Measurements from ENCODE around the gene TRIM38.

The TRIM38 gene, protein sequence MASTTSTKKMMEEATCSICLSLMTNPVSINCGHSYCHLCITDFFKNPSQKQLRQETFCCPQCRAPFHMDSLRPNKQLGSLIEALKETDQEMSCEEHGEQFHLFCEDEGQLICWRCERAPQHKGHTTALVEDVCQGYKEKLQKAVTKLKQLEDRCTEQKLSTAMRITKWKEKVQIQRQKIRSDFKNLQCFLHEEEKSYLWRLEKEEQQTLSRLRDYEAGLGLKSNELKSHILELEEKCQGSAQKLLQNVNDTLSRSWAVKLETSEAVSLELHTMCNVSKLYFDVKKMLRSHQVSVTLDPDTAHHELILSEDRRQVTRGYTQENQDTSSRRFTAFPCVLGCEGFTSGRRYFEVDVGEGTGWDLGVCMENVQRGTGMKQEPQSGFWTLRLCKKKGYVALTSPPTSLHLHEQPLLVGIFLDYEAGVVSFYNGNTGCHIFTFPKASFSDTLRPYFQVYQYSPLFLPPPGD

DNA sequence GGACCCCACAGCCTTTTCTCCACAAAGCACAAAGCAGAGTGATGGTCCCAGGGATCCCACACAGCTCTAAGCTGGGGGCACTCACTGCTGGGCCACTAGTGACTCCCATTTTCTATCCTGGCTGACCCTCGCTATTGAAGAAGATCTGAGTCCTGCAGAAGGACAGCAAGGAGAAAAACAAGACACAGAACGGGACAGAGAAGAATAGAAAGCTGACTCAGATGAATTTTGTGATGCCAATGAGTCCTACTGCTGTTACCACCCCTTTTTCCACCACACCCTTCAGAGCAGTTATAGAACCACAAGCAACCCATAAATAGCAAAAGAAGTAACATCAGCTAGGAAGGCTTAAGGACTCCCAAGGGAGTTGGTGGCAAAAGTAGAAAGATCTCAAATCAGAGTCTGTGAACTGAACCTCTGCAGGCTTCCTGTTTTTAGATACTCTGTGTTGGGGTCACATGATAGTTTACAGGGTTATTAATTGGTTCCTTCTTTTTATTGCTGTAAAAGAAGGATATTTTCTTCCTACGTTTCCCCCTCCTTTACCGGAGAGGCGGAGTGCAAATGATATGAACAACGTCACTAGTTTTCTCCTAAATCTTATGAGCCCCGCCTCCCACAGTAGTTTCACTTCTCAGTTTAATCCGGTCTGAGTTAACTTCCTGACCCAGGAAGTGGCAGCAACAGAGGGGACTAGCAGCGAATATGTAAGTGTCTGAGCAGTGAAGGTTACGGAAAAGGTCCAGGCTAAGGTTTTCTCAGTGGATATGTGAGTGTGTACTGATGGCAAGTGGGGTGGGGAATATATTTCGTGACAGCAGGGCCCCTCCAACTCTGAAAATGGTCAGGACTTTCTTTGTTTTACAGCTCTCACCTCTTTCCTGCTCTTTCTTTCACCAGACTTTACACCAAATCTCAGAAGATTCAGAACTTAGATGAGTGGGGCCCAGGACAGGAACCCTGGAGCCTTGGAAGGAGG is at the start of gene TRIM38:
TRIM38 (plus strand) TSS at position 654 of the 979 bp plus-strand sequence. CDS start 3,721 bp downstream, outside the sequence.
- Histone ChIP-seq H3K4me3 (ENCODE audit: low read depth in 1 of 5, low read length in 5 of 5) (peak within 1 kb of the TSS; percentile 66 to 91 (median 80)), H3K4me1 (ENCODE audit: control insufficient read depth in 5 of 5, insufficient read depth in 5 of 5, low read length in 5 of 5) (peaks cover 0 to 54% (median 40%) of the 10 kb centered on the region in 5 donors), H3K36me3 (ENCODE audit: control insufficient read depth in 5 of 5, insufficient read depth in 5 of 5, low read length in 5 of 5) (peaks cover 6 to 17% (median 16%) of the 10 kb centered on the region in 5 donors), H3K27me3 (ENCODE audit: control insufficient read depth in 5 of 5, insufficient read depth in 4 of 5, low read length in 5 of 5) (no peaks in the 10 kb centered on the region), H3K27ac (ENCODE audit: low read depth, low read length) (peak within 1 kb of the TSS; percentile 92), H3K9ac (ENCODE audit: low read length in 5 of 5) (peak within 1 kb of the TSS; percentile 73 to 95 (median 80)), H3K9me3 (ENCODE audit: control insufficient read depth in 5 of 5, low read length in 5 of 5) (peaks cover 0 to 5% (median 0%) of the 10 kb centered on the region in 5 donors)

DNA sequence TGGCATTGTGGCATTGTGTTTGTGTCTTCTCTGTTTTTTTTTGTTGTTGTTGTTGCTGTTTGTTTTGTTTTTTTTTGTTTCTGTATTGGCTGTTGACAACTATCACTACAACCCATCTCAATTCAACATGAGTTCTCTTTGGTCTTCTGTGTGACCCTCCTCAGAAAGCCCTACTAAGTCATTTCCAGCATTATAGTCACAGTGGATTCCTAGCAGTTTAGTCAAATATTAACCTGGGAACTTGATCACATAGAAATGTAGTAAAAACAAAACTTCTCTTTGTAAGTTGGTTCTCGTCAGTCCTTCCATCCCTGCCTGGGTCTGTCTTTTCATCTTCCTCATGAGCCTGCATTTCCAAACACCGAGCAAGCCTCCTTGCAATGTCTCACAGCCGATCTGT is 48.9 kb upstream of the TRIM38 start:
- H3K27me3 ChIP-seq (ENCODE audit: control insufficient read depth in 5 of 5, insufficient read depth in 4 of 5, low read length in 5 of 5), result peaks cover 0 to 4% (median 0%) of the 10 kb centered on the region in 5 donors
- H3K9me3 ChIP-seq (ENCODE audit: control insufficient read depth in 5 of 5, low read length in 5 of 5), result no peaks in the 10 kb centered on the region
- H3K4me1 ChIP-seq (ENCODE audit: control insufficient read depth in 5 of 5, insufficient read depth in 5 of 5, low read length in 5 of 5), result no peaks in the 10 kb centered on the region
- no peak overlapping the region for H3K9ac ChIP-seq (ENCODE audit: low read length in 5 of 5)
- H3K36me3 ChIP-seq (ENCODE audit: control insufficient read depth in 5 of 5, insufficient read depth in 5 of 5, low read length in 5 of 5), result no peaks in the 10 kb centered on the region
- H3K4me3 ChIP-seq (ENCODE audit: low read depth in 1 of 5, low read length in 5 of 5), result no peak overlapping the region
- no peak overlapping the region for H3K27ac ChIP-seq (ENCODE audit: low read depth, low read length)

DNA sequence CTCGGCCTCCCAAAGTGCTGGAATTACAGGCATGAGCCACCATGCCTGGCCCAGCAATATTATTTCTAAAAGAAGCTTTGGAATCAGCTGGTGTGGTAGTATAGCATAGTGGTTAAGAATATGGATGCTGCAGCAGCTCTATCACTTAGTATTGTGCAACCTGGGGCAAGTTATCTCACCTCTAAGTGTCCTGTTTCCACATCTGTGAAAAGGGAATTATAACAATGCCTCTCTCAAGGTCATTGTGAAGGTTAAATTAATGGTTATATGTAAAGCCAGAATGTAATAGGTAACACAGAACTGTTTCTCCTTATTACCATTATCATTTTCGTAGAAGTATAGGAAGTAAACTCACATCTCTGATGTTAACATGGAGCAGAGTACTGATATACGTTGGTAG is 46.3 kb upstream of the TRIM38 start:
- no peak overlapping the region for H3K4me3 ChIP-seq (ENCODE audit: low read depth in 1 of 5, low read length in 5 of 5)
- no peaks in the 10 kb centered on the region for H3K4me1 ChIP-seq (ENCODE audit: control insufficient read depth in 5 of 5, insufficient read depth in 5 of 5, low read length in 5 of 5)
- H3K9me3 ChIP-seq (ENCODE audit: control insufficient read depth in 5 of 5, low read length in 5 of 5), result no peaks in the 10 kb centered on the region
- no peaks in the 10 kb centered on the region for H3K36me3 ChIP-seq (ENCODE audit: control insufficient read depth in 5 of 5, insufficient read depth in 5 of 5, low read length in 5 of 5)
- H3K27ac ChIP-seq (ENCODE audit: low read depth, low read length), result no peak overlapping the region
- no peak overlapping the region for H3K9ac ChIP-seq (ENCODE audit: low read length in 5 of 5)
- H3K27me3 ChIP-seq (ENCODE audit: control insufficient read depth in 5 of 5, insufficient read depth in 4 of 5, low read length in 5 of 5), result peaks cover 0 to 4% (median 0%) of the 10 kb centered on the region in 5 donors

DNA sequence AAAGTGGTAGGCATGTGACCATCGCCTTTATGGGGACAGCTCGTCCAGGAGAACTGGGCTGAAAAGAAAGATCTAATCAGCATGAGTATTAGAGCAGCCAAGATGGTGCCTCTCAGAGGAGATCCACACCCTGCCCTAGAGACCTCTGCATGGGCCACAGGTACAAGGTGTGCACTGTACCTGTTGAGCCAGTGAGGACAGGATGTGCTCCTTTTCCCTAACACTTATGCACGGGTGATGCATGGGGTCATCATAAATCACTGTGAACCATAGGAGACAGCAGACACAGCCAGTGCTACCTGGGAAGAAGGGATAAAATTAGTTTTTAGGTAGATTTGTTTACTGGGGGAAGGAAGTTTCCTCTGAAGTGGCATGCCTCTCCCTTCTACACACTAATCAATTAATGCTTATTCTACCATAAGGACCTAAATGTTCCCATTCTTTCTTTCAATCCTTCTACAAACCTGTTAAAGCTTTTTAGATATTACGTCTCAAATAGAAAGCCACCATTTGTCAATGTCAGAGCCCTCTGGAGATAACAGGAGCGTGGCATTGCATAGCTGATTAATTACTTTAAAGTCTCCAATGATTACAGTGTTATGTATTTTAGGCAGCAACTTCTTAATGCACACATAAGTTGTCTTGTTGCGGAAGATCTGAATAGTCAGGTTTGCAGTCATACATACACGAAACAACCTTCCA is 45.7 kb upstream of the TRIM38 start:
- Histone ChIP-seq H3K9me3 (ENCODE audit: control insufficient read depth in 5 of 5, low read length in 5 of 5) (no peaks in the 10 kb centered on the region), H3K9ac (ENCODE audit: low read length in 5 of 5) (no peak overlapping the region)

DNA sequence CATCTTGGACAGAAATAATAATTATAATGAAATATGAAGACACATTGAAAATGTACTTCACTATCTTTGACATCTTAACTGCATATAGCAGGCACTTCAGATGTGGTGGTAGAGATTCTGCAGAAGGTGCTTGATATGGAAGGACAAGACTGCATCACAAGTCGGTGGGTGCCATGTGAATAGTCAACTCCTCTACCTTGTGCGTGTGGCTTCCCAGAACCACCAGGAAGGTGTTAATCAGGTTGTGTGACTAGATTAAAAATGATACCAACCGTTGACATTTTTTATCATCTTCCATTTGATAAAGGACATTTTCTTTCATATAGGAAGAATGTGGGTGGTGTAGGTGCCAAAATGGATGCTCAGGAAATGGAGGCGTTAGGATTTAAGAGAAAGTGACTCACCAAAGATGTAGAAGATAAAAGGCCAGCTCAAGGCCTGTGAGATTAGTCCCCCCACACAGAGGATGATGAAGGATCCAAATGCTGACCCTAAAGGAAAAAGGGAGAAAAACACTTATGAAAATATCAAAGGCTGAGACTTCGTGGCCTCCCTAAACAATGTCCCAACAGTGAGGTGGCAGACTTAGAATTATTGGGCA is 44.4 kb upstream of the TRIM38 start:
- no peaks in the 10 kb centered on the region for H3K9me3 ChIP-seq (ENCODE audit: control insufficient read depth in 5 of 5, low read length in 5 of 5)
- no peaks in the 10 kb centered on the region for H3K4me1 ChIP-seq (ENCODE audit: control insufficient read depth in 5 of 5, insufficient read depth in 5 of 5, low read length in 5 of 5)
- H3K9ac ChIP-seq (ENCODE audit: low read length in 5 of 5), result no peak overlapping the region
- H3K27ac ChIP-seq (ENCODE audit: low read depth, low read length), result no peak overlapping the region
- no peaks in the 10 kb centered on the region for H3K36me3 ChIP-seq (ENCODE audit: control insufficient read depth in 5 of 5, insufficient read depth in 5 of 5, low read length in 5 of 5)
- H3K27me3 ChIP-seq (ENCODE audit: control insufficient read depth in 5 of 5, insufficient read depth in 4 of 5, low read length in 5 of 5), result peaks cover 0 to 4% (median 0%) of the 10 kb centered on the region in 5 donors
- no peak overlapping the region for H3K4me3 ChIP-seq (ENCODE audit: low read depth in 1 of 5, low read length in 5 of 5)

More for the DNA sequence above, 45.7 kb upstream of the TRIM38 start:
- Histone ChIP-seq H3K27me3 (ENCODE audit: control insufficient read depth in 5 of 5, insufficient read depth in 4 of 5, low read length in 5 of 5) (peaks cover 0 to 4% (median 0%) of the 10 kb centered on the region in 5 donors), H3K36me3 (ENCODE audit: control insufficient read depth in 5 of 5, insufficient read depth in 5 of 5, low read length in 5 of 5) (no peaks in the 10 kb centered on the region), H3K27ac (ENCODE audit: low read depth, low read length) (no peak overlapping the region), H3K4me1 (ENCODE audit: control insufficient read depth in 5 of 5, insufficient read depth in 5 of 5, low read length in 5 of 5) (no peaks in the 10 kb centered on the region), H3K4me3 (ENCODE audit: low read depth in 1 of 5, low read length in 5 of 5) (no peak overlapping the region)

DNA sequence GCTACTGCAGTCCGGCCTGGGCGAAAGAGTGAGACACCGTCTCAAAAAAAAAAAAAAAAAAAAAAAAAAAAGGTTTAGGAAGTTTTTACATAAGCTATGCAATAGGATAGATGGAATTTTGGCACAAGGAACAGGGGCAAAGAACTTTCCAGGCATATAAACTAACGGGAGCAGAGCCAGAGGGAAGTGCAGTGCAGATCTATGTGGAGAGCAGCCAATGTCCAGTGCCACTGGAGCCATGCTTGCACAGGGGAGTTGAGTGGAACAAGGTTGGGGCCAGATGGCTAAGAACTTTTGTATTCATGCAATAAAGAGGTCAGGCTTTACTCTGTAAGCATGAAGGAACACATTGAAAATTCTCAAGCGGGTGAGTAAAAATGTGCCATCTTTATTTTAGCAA is 42.9 kb upstream of the TRIM38 start:
- Histone ChIP-seq H3K4me3 (ENCODE audit: low read depth in 1 of 5, low read length in 5 of 5) (no peak overlapping the region), H3K27ac (ENCODE audit: low read depth, low read length) (no peak overlapping the region), H3K9ac (ENCODE audit: low read length in 5 of 5) (no peak overlapping the region), H3K27me3 (ENCODE audit: control insufficient read depth in 5 of 5, insufficient read depth in 4 of 5, low read length in 5 of 5) (peaks cover 0 to 4% (median 0%) of the 10 kb centered on the region in 5 donors), H3K36me3 (ENCODE audit: control insufficient read depth in 5 of 5, insufficient read depth in 5 of 5, low read length in 5 of 5) (no peaks in the 10 kb centered on the region), H3K4me1 (ENCODE audit: control insufficient read depth in 5 of 5, insufficient read depth in 5 of 5, low read length in 5 of 5) (no peaks in the 10 kb centered on the region), H3K9me3 (ENCODE audit: control insufficient read depth in 5 of 5, low read length in 5 of 5) (no peaks in the 10 kb centered on the region)

DNA sequence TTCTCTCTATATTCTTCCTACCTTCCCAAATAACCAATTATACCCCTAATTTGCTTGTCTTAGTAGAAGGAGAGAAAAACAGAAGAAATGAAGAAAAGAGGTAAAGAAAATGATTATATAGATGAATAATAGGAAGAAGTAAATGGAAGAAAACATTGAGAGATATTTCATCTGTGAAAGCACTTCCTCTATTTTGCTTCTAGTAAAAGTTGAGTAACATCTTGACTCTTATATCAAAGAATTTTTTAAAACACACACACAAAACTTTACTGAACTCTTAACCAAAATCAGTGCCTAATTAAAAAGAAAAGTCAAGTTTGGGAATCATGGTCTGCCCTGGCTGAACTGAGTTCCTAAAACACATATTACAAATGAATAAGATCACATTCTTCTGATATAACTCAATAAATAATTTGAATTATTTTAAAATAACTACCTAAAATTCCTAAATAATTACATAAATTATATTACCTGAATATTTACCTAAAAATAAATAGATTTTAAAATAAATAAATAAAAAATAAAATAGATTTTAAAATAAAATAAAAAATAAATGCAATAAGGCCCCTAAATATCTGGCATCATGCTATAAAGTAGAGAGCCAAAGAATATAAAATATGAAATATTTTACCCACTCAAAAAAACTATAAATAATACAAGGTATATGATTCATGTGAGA is 40.9 kb upstream of the TRIM38 start:
- Histone ChIP-seq H3K27me3 (ENCODE audit: control insufficient read depth in 5 of 5, insufficient read depth in 4 of 5, low read length in 5 of 5) (no peaks in the 10 kb centered on the region), H3K9me3 (ENCODE audit: control insufficient read depth in 5 of 5, low read length in 5 of 5) (no peaks in the 10 kb centered on the region), H3K9ac (ENCODE audit: low read length in 5 of 5) (no peak overlapping the region), H3K4me3 (ENCODE audit: low read depth in 1 of 5, low read length in 5 of 5) (no peak overlapping the region), H3K4me1 (ENCODE audit: control insufficient read depth in 5 of 5, insufficient read depth in 5 of 5, low read length in 5 of 5) (no peaks in the 10 kb centered on the region), H3K36me3 (ENCODE audit: control insufficient read depth in 5 of 5, insufficient read depth in 5 of 5, low read length in 5 of 5) (no peaks in the 10 kb centered on the region), H3K27ac (ENCODE audit: low read depth, low read length) (no peak overlapping the region)

DNA sequence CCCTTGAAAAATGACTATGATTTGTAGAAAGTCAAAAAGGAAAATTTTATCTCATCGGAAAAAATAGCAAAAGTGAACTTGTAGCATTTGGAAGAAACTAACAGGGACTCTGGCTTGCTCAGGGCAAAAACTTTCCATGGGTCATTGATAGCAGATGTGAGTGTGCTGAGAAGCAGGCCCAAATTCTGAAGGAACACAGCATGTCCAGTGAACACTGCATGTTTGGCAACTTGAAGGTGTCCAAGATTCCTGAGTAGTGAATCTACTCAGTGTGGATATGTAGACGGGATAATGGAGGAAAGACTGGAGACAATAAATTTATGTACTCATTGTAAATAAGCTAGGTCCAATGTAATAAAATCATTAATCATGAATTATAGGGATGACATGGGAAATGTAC is 40.3 kb upstream of the TRIM38 start:
- H3K4me1 ChIP-seq (ENCODE audit: control insufficient read depth in 5 of 5, insufficient read depth in 5 of 5, low read length in 5 of 5), result no peaks in the 10 kb centered on the region
- no peak overlapping the region for H3K9ac ChIP-seq (ENCODE audit: low read length in 5 of 5)
- H3K9me3 ChIP-seq (ENCODE audit: control insufficient read depth in 5 of 5, low read length in 5 of 5), result no peaks in the 10 kb centered on the region
- no peaks in the 10 kb centered on the region for H3K27me3 ChIP-seq (ENCODE audit: control insufficient read depth in 5 of 5, insufficient read depth in 4 of 5, low read length in 5 of 5)
- H3K27ac ChIP-seq (ENCODE audit: low read depth, low read length), result no peak overlapping the region
- H3K36me3 ChIP-seq (ENCODE audit: control insufficient read depth in 5 of 5, insufficient read depth in 5 of 5, low read length in 5 of 5), result no peaks in the 10 kb centered on the region
- no peak overlapping the region for H3K4me3 ChIP-seq (ENCODE audit: low read depth in 1 of 5, low read length in 5 of 5)

DNA sequence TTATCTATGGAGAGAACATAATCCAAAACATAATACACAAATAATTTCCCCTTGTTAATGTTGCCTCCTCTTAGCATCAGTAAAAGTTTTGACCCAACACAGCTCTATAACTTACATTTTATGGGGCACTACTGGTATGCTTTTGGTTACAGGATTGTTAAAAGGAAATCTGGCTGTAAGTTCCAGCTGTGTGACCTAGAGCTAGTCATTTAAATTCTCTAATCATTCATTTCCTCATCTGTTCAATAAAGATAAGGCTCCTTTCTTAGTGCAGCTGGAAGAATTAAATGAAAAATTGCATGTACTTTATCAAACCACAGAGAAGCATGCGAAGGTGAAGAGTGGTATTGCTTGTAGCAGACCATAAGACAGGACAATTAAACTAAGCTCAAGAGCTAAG is 36.7 kb upstream of the TRIM38 start:
- no peak overlapping the region for H3K27ac ChIP-seq (ENCODE audit: low read depth, low read length)
- H3K27me3 ChIP-seq (ENCODE audit: control insufficient read depth in 5 of 5, insufficient read depth in 4 of 5, low read length in 5 of 5), result no peaks in the 10 kb centered on the region

More for the DNA sequence above, 36.7 kb upstream of the TRIM38 start:
- Histone ChIP-seq H3K9me3 (ENCODE audit: control insufficient read depth in 5 of 5, low read length in 5 of 5) (no peaks in the 10 kb centered on the region), H3K36me3 (ENCODE audit: control insufficient read depth in 5 of 5, insufficient read depth in 5 of 5, low read length in 5 of 5) (no peaks in the 10 kb centered on the region), H3K4me1 (ENCODE audit: control insufficient read depth in 5 of 5, insufficient read depth in 5 of 5, low read length in 5 of 5) (no peaks in the 10 kb centered on the region), H3K9ac (ENCODE audit: low read length in 5 of 5) (no peak overlapping the region), H3K4me3 (ENCODE audit: low read depth in 1 of 5, low read length in 5 of 5) (no peak overlapping the region)
